Retinal pigment epithelial cell (primary cell): ENCODE results near the gene MYL4.
"Not testable (repeated sequence)": the region's sequence is repeated elsewhere in the genome, so short reads cannot be mapped to it uniquely, and the experiment has no call there.

Experiments used
- DNase-seq: peaks from one replicate; pipeline ENCODE4 v3.0.0-alpha.2; 2010; ENCODE audit warnings: low read depth
- H3K4me3 ChIP-seq: 2 replicates; pipeline ENCODE4 v1.5.1; 2011; ENCODE audit warnings: mild to moderate bottlenecking, low read length, control low read depth, moderate library complexity
- CTCF ChIP-seq: conservative IDR thresholded peaks from 2 replicates; pipeline ENCODE4 v1.5.1; 2011; ENCODE audit warnings: low read depth, low read length, control low read depth, inconsistent platforms

The MYL4 gene

GRCh38 chr17:47212458-47212857 lies 3.3 kb downstream of the MYL4 start:
- no peak for TF ChIP-seq CTCF
- no peak overlapping the region for H3K4me3 ChIP-seq
- no peak for DNase-seq

- DNase-seq, result no peak
- TF ChIP-seq CTCF, result no peak
- no peak overlapping the region for H3K4me3 ChIP-seq
Measured at GRCh38 chr17:47213540-47213939, 4.4 kb downstream of the MYL4 start.

DNA sequence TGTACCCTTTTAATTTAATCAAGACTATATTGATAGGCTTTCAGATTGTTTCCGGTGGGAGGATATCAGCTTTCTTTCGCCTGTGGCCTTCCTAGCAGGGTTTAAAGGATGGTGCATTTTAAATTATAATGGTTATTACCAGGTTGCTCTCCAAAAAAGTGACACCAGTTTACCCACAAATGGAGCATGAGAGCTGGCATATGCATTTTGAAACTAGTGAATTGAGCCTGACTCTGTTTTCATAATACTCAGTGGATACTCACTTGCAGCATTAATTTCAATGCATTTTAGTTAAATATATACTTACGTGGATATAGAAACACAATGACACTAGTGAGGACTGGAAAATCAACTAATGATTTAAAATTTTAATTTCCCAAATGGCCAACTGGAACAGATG lies 5.8 kb downstream of the MYL4 start:
- no peak for TF ChIP-seq CTCF
- no peak overlapping the region for H3K4me3 ChIP-seq
- no peak for DNase-seq

DNA sequence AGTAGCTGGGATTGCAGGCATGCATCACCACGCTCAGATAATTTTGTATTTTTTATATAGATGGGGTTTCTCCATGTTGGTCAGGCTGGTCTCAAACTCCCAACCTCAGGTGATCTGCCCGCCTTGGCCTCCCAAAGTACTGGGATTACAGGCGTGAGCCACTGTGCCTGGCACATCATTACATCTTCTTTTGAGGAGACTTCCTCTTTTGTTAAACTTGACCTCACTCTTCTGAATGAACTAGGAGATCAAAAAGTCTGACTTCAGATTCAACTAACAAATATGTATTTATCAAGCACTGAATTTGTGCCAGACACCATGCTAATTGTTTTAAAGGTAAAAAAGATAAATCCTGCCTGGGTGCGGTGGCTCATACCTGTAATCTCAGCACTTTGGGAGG lies 7.7 kb downstream of the MYL4 start:
- H3K4me3 ChIP-seq, DNase-seq: not testable (repeated sequence)

DNA sequence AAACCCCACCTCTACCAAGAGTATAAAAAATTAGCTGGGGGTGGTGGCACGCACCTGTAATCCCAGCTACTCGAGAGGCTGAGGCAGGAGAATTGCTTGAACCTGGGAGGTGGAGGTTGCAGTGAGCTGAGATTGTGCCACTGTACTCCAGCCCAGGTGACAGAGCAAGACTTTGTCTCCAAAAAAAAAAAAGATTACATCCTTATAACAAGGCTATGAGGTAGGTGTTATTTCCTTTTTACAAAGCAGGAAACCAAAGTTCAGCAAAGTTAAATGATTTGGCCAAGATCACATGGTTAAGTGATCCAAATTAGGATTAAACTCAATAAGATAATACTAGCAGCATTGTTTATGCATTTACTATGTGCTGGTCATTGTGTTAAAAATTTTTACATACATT lies 8.1 kb downstream of the MYL4 start:
- not testable (repeated sequence) for DNase-seq, H3K4me3 ChIP-seq

GRCh38 chr17:47218896-47219430 lies 9.8 kb downstream of the MYL4 start:
- no peak overlapping the region for H3K4me3 ChIP-seq
- no peak for TF ChIP-seq CTCF
- DNase-seq, result no peak

DNA sequence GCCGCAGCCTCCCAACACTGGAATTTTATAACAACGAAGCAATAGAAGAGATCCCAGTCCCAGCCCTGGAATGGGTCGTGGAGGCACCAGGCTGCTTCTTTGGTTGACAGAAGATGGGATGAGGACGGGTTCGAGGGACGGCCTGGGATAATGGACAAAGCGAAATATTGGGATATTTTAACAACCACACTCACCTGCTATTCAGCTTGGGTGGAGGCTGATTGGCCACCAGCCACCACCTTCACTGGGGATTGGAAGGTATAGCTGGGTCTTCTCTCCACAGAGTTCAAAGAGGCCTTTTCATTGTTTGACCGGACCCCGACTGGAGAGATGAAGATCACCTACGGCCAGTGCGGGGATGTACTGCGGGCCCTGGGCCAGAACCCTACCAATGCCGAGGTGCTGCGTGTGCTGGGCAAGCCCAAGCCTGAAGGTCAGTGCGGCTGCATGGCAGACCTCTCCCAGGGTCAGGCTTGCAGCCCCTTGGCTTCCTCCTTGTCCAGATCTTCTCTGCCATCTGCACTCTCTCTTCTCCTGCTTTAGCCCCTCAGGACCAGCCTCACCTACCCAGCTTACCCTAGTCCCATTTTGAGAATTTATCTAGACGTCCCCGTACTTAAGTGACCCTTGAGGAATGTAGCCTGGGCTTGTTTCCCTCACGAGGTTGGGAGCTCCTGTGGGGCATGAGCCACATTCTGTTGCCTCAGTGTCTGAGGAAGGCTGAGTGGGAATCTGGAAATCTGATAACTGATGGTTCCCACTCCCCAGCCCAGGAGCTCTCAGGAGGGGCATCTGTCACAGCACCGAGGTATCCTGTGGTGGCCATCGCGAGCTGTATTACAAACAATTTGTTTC lies 10.7 kb downstream of the MYL4 start:
- no peak for TF ChIP-seq CTCF
- no peak for DNase-seq
- no peak overlapping the region for H3K4me3 ChIP-seq

GRCh38 chr17:47220531-47220999 lies 11.4 kb downstream of the MYL4 start:
- DNase-seq, result no peak
- no peak overlapping the region for H3K4me3 ChIP-seq
- TF ChIP-seq CTCF, result no peak
